ENCODE data around the gene ABTB2. TPM values are rescaled to one million over a fixed set of nuclear protein-coding genes. Genes with fewer than 3 reads are reported as not detected.

The ABTB2 gene
- total RNA-seq, 2 experiments from 2014 or later = 2.4 to 2.5 TPM

DNA sequence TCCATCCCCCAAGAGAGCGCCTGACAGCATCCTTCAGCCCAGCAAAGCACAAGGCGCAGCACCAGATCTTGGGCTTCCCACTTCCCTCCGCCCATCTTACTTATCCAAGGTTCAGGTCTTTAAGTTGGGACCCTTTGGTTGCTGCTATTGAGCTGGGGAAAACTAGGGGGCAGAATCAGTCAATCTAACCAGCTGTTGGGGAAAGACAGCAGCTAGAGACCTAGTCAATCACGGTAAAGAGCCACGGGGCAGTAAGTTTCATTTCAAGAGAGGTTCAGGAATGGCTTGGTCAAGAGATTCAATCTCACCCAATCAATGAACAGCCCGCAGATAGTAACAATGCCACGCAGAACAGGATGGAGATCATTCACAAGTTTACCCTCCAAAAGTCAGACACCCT lies 1.7 kb downstream of the ABTB2 start:
- ChIA-PET POLR2A (interaction anchor here (1.0 to 2.4 kb wide), 2 partner anchors 182 to 225 kb away, joined by 3 to 11 read pairs; no protein-coding TSS in a partner anchor), CTCF (interaction anchor here (1.0 to 3.8 kb wide), 7 partner anchors 9 to 359 kb away, joined by 3 to 85 read pairs (median 4); no protein-coding TSS in a partner anchor)
- intact Hi-C loops (cut with micrococcal nuclease) = loop anchor here (5.0 kb wide), 1 partner anchor 109 kb away; no protein-coding TSS in a partner anchor
- peaks cover 5% of the 10 kb centered on the region for H3K36me3 Mint-ChIP-seq (ENCODE audit: low read depth)
- H3K4me3 Mint-ChIP-seq = peak overlapping the region; percentile 76
- H3K4me1 Mint-ChIP-seq (ENCODE audit: low read depth) = peaks cover 28% of the 10 kb centered on the region
- TF ChIP-seq CTCF (IDR thresholded peaks at IDR 0.05) = no peak
- no peak overlapping the region for H3K27ac Mint-ChIP-seq
- DNase-seq (no peak), ATAC-seq (no peak)
- peaks cover 36% of the 10 kb centered on the region for H3K27me3 Mint-ChIP-seq
- no peaks in the 10 kb centered on the region for H3K9me3 Mint-ChIP-seq

- ATAC-seq = no peak
- Mint-ChIP-seq H3K4me1 (ENCODE audit: low read depth) (peaks cover 28% of the 10 kb centered on the region), H3K9me3 (no peaks in the 10 kb centered on the region), H3K27me3 (peaks cover 34% of the 10 kb centered on the region), H3K27ac (no peak overlapping the region), H3K4me3 (peak overlapping the region; percentile 76), H3K36me3 (ENCODE audit: low read depth) (peaks cover 5% of the 10 kb centered on the region)
- intact Hi-C loops (cut with micrococcal nuclease) = loop anchor here (5.0 kb wide), 1 partner anchor 108 kb away; no protein-coding TSS in a partner anchor
- no peak for TF ChIP-seq CTCF (IDR thresholded peaks at IDR 0.05)
- ChIA-PET POLR2A (interaction anchor here (1.0 to 2.4 kb wide), 2 partner anchors 181 to 225 kb away, joined by 3 to 11 read pairs; no protein-coding TSS in a partner anchor), CTCF (interaction anchor here (1.0 to 3.8 kb wide), 6 partner anchors 8 to 359 kb away, joined by 3 to 85 read pairs (median 4); no protein-coding TSS in a partner anchor)
- no peak for DNase-seq
Observed at GRCh38 chr11:34355726-34356125, 2.1 kb downstream of the ABTB2 start.

DNA sequence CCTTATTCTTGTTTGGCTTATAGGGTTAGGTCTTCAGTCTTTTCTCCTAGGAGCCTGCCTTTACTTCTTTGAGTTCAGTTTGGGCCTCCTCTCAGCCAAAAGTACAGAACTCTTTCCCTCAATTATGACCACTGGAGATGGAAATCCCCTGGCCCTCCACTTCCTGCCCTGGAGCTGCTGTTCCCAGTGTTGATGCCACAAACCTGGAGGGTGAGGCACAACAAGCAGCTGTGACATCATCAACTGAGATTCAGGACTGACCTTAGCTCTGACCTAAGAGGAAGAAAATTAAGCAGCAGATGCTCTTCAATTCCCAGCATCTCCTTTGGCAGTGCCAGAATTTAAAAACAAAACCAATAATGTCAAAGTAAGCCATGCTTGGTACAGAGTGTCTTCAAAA lies 3.0 kb downstream of the ABTB2 start:
- DNase-seq (no peak), ATAC-seq (no peak)
- intact Hi-C loops (cut with micrococcal nuclease) = loop anchor here (5.0 kb wide), 1 partner anchor 107 kb away; no protein-coding TSS in a partner anchor
- ChIA-PET POLR2A (interaction anchor here (0.6 kb wide), 1 partner anchor 459 kb away, joined by 4 read pairs; no protein-coding TSS in a partner anchor), CTCF (interaction anchor here (0.8 to 1.9 kb wide), 6 partner anchors 11 to 366 kb away, joined by 3 to 14 read pairs (median 3); no protein-coding TSS in a partner anchor)
- Mint-ChIP-seq H3K27me3 (peaks cover 28% of the 10 kb centered on the region), H3K4me1 (ENCODE audit: low read depth) (peaks cover 28% of the 10 kb centered on the region), H3K36me3 (ENCODE audit: low read depth) (peaks cover 5% of the 10 kb centered on the region), H3K4me3 (peak overlapping the region; percentile 19), H3K27ac (no peak overlapping the region), H3K9me3 (no peaks in the 10 kb centered on the region)
- TF ChIP-seq CTCF (IDR thresholded peaks at IDR 0.05) = no peak

DNA sequence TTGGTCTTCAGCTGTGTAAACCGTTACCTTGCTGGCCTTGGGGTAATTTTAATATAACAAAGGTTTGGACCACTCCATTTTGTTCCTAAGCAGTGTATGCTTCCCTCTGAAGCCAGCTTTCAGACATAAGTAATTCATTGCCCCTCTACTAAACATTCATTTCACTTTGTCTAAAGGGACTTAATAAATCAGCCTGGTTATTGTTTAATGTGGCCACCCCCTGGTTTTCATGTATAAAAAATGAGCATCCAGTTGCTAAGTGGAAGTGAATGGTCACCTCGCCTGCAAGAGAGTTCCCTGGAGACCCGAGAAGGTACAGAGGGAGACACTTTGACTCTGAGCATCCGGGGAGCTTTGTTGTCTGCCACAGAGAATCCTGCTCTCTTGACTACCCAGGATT lies 3.9 kb downstream of the ABTB2 start:
- DNase-seq (no peak), ATAC-seq (no peak)
- intact Hi-C loops (cut with micrococcal nuclease) = no loop called here
- H3K9me3 Mint-ChIP-seq = no peaks in the 10 kb centered on the region
- TF ChIP-seq CTCF (IDR thresholded peaks at IDR 0.05) = no peak
- H3K4me1 Mint-ChIP-seq (ENCODE audit: low read depth) = peaks cover 24% of the 10 kb centered on the region
- peaks cover 5% of the 10 kb centered on the region for H3K36me3 Mint-ChIP-seq (ENCODE audit: low read depth)
- CTCF ChIA-PET = interaction anchor here (0.6 to 1.9 kb wide), 4 partner anchors 10 to 528 kb away, joined by 3 to 14 read pairs (median 3); no protein-coding TSS in a partner anchor
- peaks cover 28% of the 10 kb centered on the region for H3K27me3 Mint-ChIP-seq
- H3K27ac Mint-ChIP-seq = no peak overlapping the region
- POLR2A ChIA-PET = no interaction called here
- H3K4me3 Mint-ChIP-seq = no peak overlapping the region

Measured in activated CD8-positive, alpha-beta T cell treated with anti-CD3 and anti-CD28 coated beads for 36 hours (primary cell).